AG04449 (cell line): ENCODE results near the gene SPP2.

Experiments used
- CTCF ChIA-PET: fragments of 350-600 bp; formaldehyde crosslinking; extraction: SDS; loops from one replicate; lab custom pipeline; 2021; ENCODE audit warnings: antibody characterized with exemption; lab: Yijun Ruan, JAX
- POLR2A ChIA-PET: fragments of 400-600, 350-600 bp; formaldehyde crosslinking; extraction: SDS; loops from one replicate; lab custom pipeline; 2020; ENCODE audit warnings: antibody characterized with exemption, inconsistent platforms; lab: Yijun Ruan, JAX
- DNase-seq: peaks from one replicate; pipeline ENCODE4 v3.0.0-alpha.2; 2010; ENCODE audit warnings: low read depth, low spot score
- H3K4me3 ChIP-seq: 2 replicates; pipeline ENCODE4 v1.5.1; 2011; ENCODE audit warnings: low read depth, mild to moderate bottlenecking, control low read depth, low read length
- CTCF ChIP-seq: IDR thresholded peaks from one replicate; pipeline ENCODE4 v1.5.1; 2011; ENCODE audit warnings: mild to moderate bottlenecking, moderate library complexity, low read length, control low read depth, inconsistent platforms; ENCODE audit not compliant: insufficient read depth; ENCODE audit errors: missing control alignments

Gene SPP2

GRCh38 chr2:234031207-234031606, 19.3 kb upstream of the SPP2 start:
- DNase-seq: no peak
- ChIA-PET CTCF (interaction anchor here (0.7 kb wide), 1 partner anchor 514 kb away, joined by 3 read pairs; no protein-coding TSS in a partner anchor), POLR2A (no interaction called here)
- H3K4me3 ChIP-seq: no peak overlapping the region
- no peak for TF ChIP-seq CTCF

GRCh38 chr2:234032279-234032856, 18.1 kb upstream of the SPP2 start:
- H3K4me3 ChIP-seq: no peak overlapping the region
- ChIA-PET CTCF (no interaction called here), POLR2A (no interaction called here)
- no peak for TF ChIP-seq CTCF
- no peak for DNase-seq

GRCh38 chr2:234033174-234033573, 17.3 kb upstream of the SPP2 start:
- TF ChIP-seq CTCF: no peak
- ChIA-PET POLR2A (no interaction called here), CTCF (interaction anchor here (1.0 kb wide), 1 partner anchor 468 kb away, joined by 3 read pairs; no protein-coding TSS in a partner anchor)
- H3K4me3 ChIP-seq: no peak overlapping the region
- DNase-seq: no peak

GRCh38 chr2:234033885-234034284, 16.6 kb upstream of the SPP2 start:
- CTCF ChIA-PET: interaction anchor here (1.0 kb wide), 1 partner anchor 467 kb away, joined by 3 read pairs; no protein-coding TSS in a partner anchor
- no peak for DNase-seq
- no peak overlapping the region for H3K4me3 ChIP-seq
- no peak for TF ChIP-seq CTCF
- POLR2A ChIA-PET: no interaction called here

GRCh38 chr2:234038076-234038802, 12.3 kb upstream of the SPP2 start:
- no peak overlapping the region for H3K4me3 ChIP-seq
- no peak for TF ChIP-seq CTCF
- CTCF ChIA-PET: no interaction called here
- DNase-seq: no peak
- POLR2A ChIA-PET: no interaction called here

- ChIA-PET CTCF (no interaction called here), POLR2A (no interaction called here)
- no peak overlapping the region for H3K4me3 ChIP-seq
- TF ChIP-seq CTCF: no peak
- DNase-seq: peak; percentile 33
Observed at GRCh38 chr2:234044157-234044556, 6.3 kb upstream of the SPP2 start.
